Measurements from ENCODE around the gene DERL2.
"Not testable (repeated sequence)": the region's sequence is repeated elsewhere in the genome, so short reads cannot be mapped to it uniquely, and the experiment has no call there.

DERL2 gene

DNA sequence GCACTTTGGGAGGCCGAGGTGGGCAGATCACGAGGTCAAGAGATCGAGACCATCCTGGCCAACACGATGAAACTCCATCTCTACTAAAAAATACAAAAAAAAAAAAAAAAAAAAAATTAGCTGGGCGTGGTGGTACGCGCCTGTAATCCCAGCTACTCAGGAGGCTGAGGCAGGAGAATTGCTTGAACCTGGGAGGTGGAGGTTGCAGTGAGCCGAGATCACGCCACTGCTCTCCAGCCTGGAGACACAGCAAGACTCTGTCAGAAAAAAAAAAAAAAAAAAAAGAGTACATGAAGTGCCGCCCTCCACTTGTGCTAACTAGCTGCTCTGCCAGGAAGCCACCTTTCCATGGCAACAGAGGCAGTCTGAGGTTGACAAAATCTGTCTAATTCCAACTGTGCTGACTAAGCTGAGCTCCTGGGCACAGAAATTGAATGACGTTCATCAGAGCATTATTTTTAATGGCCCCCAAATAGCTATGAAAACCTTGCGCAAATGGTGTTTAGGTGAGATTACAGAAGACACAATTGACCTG is 50.1 kb downstream of the DERL2 start:
- DNase-seq = not testable (repeated sequence)

DNA sequence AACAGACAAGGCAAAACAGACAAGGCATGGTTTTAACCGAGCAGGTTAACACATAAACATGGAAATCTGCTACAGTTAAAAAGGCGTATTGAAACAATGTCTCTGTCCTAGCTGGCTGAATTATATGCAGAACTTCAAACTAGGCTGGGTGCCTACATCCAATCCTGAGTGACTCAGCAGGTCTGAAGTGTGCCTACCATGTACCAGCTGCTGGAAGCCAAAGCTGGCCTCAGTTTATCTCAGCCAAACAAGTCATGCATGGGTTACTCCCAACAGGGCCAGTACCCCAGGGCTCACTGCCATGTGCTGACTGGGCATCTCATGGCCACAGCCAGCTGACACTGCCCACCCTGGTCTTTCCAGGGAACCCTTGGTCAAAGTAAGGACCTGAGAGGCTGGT is 51.0 kb downstream of the DERL2 start:
- no peak for DNase-seq

DNA sequence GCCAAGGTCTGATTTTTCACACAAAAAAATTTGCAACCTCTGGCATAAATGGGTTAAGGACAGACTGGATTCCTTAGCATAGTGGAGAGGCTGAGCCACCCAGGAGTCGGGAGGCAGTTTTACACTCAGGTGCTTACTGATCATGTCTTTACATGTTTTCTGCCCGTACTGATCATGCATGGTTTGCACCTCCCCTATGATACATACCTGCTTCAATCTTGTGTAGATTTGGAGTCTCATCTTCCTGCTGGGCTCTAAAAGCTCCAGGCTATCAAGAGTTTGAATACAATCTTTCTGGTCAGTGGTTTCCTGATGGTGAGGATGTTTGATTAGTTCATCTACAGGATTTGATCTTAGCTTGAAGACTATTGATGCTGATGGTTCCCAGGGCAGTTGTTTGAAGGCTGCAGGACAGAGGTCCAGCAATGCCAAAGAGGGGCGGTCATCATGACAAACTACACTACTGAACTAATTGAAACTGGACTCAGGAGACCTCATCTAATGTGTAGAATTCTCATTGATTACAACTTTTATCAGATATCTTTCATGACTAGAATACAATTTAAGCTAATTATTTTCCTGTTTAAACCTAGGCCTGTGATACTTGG is 53.9 kb downstream of the DERL2 start:
- DNase-seq = no peak

DNA sequence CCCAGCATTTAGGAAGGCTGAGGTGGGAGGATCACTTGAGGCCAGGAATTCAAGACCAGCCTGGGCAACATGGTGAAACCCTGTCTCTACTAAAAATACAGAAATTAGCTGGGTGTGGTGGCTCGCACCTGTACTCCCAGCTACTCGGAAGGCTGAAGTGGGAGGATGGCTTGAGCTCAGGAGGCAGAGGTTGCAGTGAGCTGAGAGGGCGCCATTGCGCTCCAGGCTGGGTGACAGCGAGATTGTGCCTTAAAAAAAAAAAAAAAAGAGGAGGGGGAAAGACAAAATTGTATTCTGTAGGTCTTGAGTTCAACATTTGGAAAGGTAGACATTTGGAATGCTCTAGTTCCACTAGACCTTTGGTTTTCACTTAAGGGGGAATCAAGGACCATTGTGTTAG is 54.7 kb downstream of the DERL2 start:
- not testable (repeated sequence) for DNase-seq

DNA sequence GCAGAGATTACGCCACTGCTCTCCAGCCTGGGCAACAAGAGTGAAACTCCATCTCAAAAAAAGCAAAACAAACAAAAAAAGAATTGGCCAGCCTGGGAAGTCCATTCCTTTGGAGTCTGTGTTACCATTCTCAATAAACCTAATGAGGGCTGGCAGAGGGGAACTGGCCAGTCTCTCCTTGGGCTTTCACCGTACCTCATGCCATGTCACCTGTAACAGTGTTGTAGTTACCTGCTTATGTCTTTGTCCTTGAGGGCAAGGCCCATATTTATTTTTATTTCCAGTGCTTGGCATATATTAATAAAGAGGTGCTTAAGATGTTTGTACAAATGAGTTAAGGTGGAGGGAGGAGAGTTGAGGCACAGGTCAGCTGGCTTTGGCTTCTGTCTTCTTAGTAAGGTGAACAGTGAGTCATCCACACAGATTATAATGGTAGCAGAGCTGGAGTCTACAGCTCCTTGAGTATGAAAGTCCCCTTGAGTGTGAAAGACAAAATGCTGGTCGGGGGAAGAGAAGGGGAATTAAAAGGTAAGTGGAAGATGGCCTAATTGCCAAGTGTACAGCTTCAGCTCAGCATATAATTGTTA is 55.5 kb downstream of the DERL2 start:
- no peak for DNase-seq

DNA sequence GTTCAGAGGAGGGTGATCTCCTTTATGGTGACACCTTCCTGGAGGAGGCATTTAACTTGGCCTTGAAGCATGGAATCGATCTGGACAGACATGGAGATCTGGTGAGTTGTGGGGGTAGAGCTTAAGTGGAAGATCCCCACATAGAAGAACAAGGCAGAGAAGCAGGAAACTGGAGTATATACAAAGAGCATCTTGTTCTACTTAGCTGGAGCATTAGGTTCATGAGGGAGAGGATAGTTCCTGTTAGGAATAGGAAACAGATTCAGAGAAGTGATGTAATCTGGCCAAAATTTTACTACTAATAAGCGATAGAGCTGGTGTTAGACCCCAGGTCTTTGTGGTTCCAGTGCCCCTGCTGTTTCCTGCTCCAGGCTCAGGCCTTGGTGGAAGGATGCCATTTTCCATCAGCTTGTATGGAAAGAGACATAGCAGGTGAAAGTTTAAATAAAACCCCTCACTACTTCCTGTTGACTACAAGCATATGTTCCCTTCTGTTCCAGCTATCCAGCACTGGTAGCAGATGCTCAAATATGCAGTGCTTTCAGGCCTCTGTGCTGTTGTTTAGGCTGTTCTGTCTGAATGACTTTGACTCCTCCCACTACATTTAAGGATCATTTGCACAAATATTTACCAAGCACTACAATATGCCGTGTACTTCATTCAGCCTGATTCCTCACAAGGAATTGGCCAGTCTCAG is 56.6 kb downstream of the DERL2 start:
- DNase-seq = peak; percentile 1

DNA sequence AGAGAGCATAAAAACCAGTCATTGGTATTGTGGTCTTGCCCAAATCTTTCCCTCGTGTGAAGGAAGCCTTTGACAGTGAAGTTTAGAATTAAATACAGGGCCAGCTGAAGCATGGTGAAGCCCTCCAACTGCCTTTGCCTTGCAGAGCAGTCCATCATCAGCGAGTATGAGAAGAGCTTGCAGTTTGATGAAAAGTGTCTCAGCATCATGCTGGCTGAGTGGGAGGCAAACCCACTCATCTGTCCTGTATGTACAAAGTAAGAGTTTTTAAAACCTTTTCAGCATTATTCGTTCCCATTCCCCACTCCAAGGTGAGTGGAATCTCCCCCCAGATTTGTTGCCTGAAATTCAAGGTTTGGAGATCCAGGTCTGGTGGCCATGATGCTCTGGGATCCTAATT is 60.2 kb downstream of the DERL2 start:
- DNase-seq = no peak

DNA sequence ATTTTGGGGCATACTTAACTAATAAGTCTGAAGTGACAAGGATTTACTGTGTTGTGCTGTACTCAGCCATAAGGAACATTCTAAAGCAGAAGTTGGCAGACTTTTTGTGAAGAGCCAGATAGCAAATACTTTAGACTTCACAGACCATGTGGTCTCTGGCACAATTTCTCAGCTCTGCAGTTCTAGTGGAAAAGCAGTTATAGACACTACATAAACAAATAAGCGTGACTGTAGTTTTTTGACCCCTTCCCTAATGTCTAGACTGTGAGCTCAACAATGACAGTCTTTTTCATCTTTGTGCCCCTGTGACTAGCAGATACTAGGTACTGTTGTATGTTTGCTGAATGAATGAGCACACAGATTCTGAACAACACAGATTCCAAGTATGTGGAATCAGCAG is 61.1 kb downstream of the DERL2 start:
- no peak for DNase-seq

DNA sequence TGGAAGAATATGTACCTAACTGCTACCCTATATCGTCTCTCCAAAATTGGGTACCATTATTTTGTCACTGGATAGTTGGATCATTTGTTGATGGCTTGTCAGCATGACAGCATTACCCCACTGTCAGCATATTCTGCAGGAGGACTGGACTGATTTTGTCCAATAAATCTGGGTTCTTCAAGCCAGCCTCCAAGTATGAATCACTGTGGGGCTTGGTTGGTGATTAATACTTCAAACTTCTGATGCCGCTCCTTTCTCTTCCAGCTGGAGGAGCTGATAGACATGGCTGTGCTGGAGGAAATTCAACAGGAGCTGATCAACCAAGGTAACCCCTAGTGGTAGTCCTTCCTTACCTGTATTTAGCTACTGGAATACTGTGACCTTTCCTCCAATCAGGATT is 63.5 kb downstream of the DERL2 start:
- DNase-seq = no peak

Measured in DMS153 (cell line).